Measurements from ENCODE around the gene LSAMP.

The LSAMP gene

GRCh38 chr3:116285781-116286421, 159.4 kb downstream of the LSAMP start:
- Mint-ChIP-seq H3K36me3 (ENCODE audit: low read depth) (no peaks in the 10 kb centered on the region), H3K9me3 (no peaks in the 10 kb centered on the region), H3K4me3 (no peak overlapping the region), H3K27me3 (ENCODE audit: low read depth, poor library complexity) (no peaks in the 10 kb centered on the region), H3K27ac (peak overlapping the region; percentile 60), H3K4me1 (peaks cover 7% of the 10 kb centered on the region)
- TF ChIP-seq CTCF (IDR thresholded peaks at IDR 0.05) = no peak
- DNase-seq = no peak

- no peak for DNase-seq
- H3K4me3 Mint-ChIP-seq = no peak overlapping the region
- H3K4me1 Mint-ChIP-seq = peaks cover 16% of the 10 kb centered on the region
- no peaks in the 10 kb centered on the region for H3K9me3 Mint-ChIP-seq
- no peak overlapping the region for H3K27ac Mint-ChIP-seq
- no peaks in the 10 kb centered on the region for H3K36me3 Mint-ChIP-seq (ENCODE audit: low read depth)
- H3K27me3 Mint-ChIP-seq (ENCODE audit: low read depth, poor library complexity) = no peaks in the 10 kb centered on the region
- TF ChIP-seq CTCF (IDR thresholded peaks at IDR 0.05) = no peak
These were observed 163.8 kb downstream of the LSAMP start for GRCh38 chr3:116281313-116282143.

GRCh38 chr3:116280130-116280740, 165.1 kb downstream of the LSAMP start:
- no peaks in the 10 kb centered on the region for H3K9me3 Mint-ChIP-seq
- H3K27me3 Mint-ChIP-seq (ENCODE audit: low read depth, poor library complexity) = no peaks in the 10 kb centered on the region
- no peak for TF ChIP-seq CTCF (IDR thresholded peaks at IDR 0.05)

GRCh38 chr3:116276675-116277074, 168.6 kb downstream of the LSAMP start:
- Mint-ChIP-seq H3K4me3 (no peak overlapping the region), H3K9me3 (no peaks in the 10 kb centered on the region), H3K36me3 (ENCODE audit: low read depth) (no peaks in the 10 kb centered on the region), H3K27ac (no peak overlapping the region), H3K4me1 (peaks cover 11% of the 10 kb centered on the region), H3K27me3 (ENCODE audit: low read depth, poor library complexity) (no peaks in the 10 kb centered on the region)
- TF ChIP-seq CTCF (IDR thresholded peaks at IDR 0.05) = no peak
- DNase-seq = no peak

More at GRCh38 chr3:116280130-116280740, 165.1 kb downstream of the LSAMP start:
- no peak overlapping the region for H3K4me3 Mint-ChIP-seq
- no peak for DNase-seq
- no peak overlapping the region for H3K27ac Mint-ChIP-seq
- peaks cover 16% of the 10 kb centered on the region for H3K4me1 Mint-ChIP-seq
- no peaks in the 10 kb centered on the region for H3K36me3 Mint-ChIP-seq (ENCODE audit: low read depth)

- Mint-ChIP-seq H3K9me3 (no peaks in the 10 kb centered on the region), H3K36me3 (ENCODE audit: low read depth) (no peaks in the 10 kb centered on the region), H3K27ac (no peak overlapping the region), H3K4me1 (peaks cover 32% of the 10 kb centered on the region), H3K27me3 (ENCODE audit: low read depth, poor library complexity) (no peaks in the 10 kb centered on the region), H3K4me3 (no peak overlapping the region)
- DNase-seq = no peak
- TF ChIP-seq CTCF (IDR thresholded peaks at IDR 0.05) = no peak
These were observed 175.2 kb downstream of the LSAMP start for GRCh38 chr3:116270056-116270455.
